Adrenal gland (tissue), 5 donors: ENCODE measurements around the gene SLC9B1.

ENCODE experiments used
- CTCF ChIP-seq, 6 experiments: fragments of 450-650 bp in 4 of 6; fragments of 200-600 bp in 2 of 6; sonication (generic) in 1 of 6; IDR thresholded peaks; 1 replicate in 5 of 6; 2 replicates in 1 of 6; pipeline versions ENCODE4 v1.5.1 to v1.8.0; 2016 to 2021; ENCODE audit warnings: antibody characterized with exemption in 6 of 6, mild to moderate bottlenecking in 2 of 6, moderate library complexity in 1 of 6
- POLR2A ChIP-seq, 2 donors: fragments of 450-650 bp; IDR thresholded peaks; one replicate each; pipeline ENCODE4 v1.6.1; 2017; ENCODE audit warnings: antibody characterized with exemption in 2 of 2, mild to moderate bottlenecking in 2 of 2, moderate library complexity in 1 of 2
- donor health status: DM: no; HTN: no; CAD: no.

- no peak for TF ChIP-seq POLR2A (IDR thresholded peaks at IDR 0.05)
- TF ChIP-seq CTCF (IDR thresholded peaks at IDR 0.05): no peak
Measured at GRCh38 chr4:103029300-103029699, 9.8 kb upstream of the SLC9B1 start.
